ENCODE data around the gene CYB5R3.
"Not testable (repeated sequence)": the region's sequence is repeated elsewhere in the genome, so short reads cannot be mapped to it uniquely, and the experiment has no call there.

- not testable (repeated sequence) for TF ChIP-seq CTCF (IDR thresholded peaks at IDR 0.05); ZFX (IDR thresholded peaks at IDR 0.05; ENCODE audit: borderline replicate concordance)
Observed at GRCh38 chr22:42673071-42673470, 23.9 kb upstream of the CYB5R3 start.

Data from 22Rv1 (cell line).